RWPE2 (cell line): ENCODE results near the gene SPACA5.

ENCODE experiments used
- ATAC-seq: fragments of 200-7000 bp; cut with Tn5 transposase; 3 replicates; pipeline ENCODE4 v1.9.1; 2021; ENCODE audit warnings: low read depth
- DNase-seq: peaks from one replicate; pipeline ENCODE4 v3.0.0-alpha.2; 2020; ENCODE audit warnings: low spot score
- H3K27ac ChIP-seq: fragments of 450-650 bp; 2 replicates; pipeline ENCODE4 v1.5.1; 2017; ENCODE audit warnings: mild to moderate bottlenecking; ENCODE audit not compliant: poor library complexity, severe bottlenecking
- H3K27me3 ChIP-seq: fragments of 250-450 bp; sonication (Bioruptor Pico); 2 replicates; pipeline ENCODE4 v1.5.1; 2021; ENCODE audit warnings: mild to moderate bottlenecking, moderate library complexity; ENCODE audit not compliant: insufficient read depth, poor library complexity, severe bottlenecking
- H3K36me3 ChIP-seq: fragments of 250-450 bp; sonication (Bioruptor Pico); 2 replicates; pipeline ENCODE4 v1.5.1; 2020; ENCODE audit warnings: low read depth, mild to moderate bottlenecking, moderate library complexity
- H3K4me1 ChIP-seq: fragments of 250-450 bp; sonication (Bioruptor Pico); 2 replicates; pipeline ENCODE4 v1.5.1; 2021; ENCODE audit warnings: mild to moderate bottlenecking, moderate library complexity; ENCODE audit not compliant: insufficient read depth, poor library complexity, severe bottlenecking
- H3K4me3 ChIP-seq: fragments of 250-450 bp; sonication (Bioruptor Pico); 2 replicates; pipeline ENCODE4 v1.5.1; 2021; ENCODE audit warnings: mild to moderate bottlenecking, moderate library complexity; ENCODE audit not compliant: severe bottlenecking
- H3K9me3 ChIP-seq: fragments of 250-450 bp; sonication (Bioruptor Pico); 2 replicates; pipeline ENCODE4 v1.5.1; 2021; ENCODE audit warnings: mild to moderate bottlenecking, moderate library complexity; ENCODE audit not compliant: severe bottlenecking
- CTCF ChIP-seq: fragments of 450-650 bp; IDR thresholded peaks from one replicate; pipeline ENCODE4 v1.5.1; 2017; ENCODE audit warnings: mild to moderate bottlenecking, moderate library complexity; ENCODE audit not compliant: poor library complexity, severe bottlenecking

The SPACA5 gene

GRCh38 chrX:47976254-47977151 is 30.3 kb upstream of the SPACA5 start:
- Histone ChIP-seq H3K9me3 (peaks cover 3% of the 10 kb centered on the region), H3K27ac (no peak overlapping the region), H3K27me3 (no peaks in the 10 kb centered on the region), H3K4me3 (no peak overlapping the region), H3K36me3 (peaks cover 23% of the 10 kb centered on the region), H3K4me1 (no peaks in the 10 kb centered on the region)
- no peak for DNase-seq
- no peak for ATAC-seq
- no peak for TF ChIP-seq CTCF

DNA sequence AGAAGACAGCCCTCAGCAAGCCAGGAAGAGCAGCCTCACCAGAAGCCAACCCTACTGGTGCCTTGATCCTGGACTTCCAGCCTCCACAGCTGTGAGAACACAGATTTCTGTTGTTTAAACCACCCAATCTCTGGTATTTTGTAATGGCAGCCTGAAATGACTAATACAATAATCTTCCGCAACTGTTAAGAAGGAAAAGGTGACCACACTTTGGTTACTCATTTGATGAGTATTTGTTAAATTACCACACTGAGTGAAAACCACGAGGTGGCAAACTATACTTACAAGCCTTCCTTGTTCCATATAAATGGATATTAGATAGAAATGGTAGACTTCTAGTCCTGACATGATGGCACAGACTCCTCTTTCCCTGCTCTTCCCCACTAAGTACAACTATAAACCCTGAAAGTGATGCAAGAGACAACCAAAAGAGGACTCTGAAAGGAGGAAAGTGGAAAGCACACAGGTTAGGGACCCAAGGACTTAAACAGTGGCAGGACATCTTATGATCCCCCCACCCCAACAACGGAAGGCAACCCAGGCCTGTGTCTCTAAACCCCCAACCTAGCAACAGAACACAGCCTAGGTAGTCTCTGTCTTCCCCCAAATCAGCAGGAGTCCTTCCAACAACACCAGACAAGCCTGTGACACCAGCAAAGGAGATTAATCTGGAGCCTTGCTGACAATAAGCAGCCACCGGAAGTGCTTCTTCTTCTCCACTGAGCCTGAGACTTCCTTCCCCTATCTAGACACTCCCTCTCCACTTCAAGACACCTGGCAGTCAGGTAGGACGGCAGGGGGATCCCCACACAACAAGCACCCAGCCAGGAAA is 15.3 kb upstream of the SPACA5 start:
- H3K27ac ChIP-seq: no peak overlapping the region
- no peaks in the 10 kb centered on the region for H3K4me1 ChIP-seq
- no peaks in the 10 kb centered on the region for H3K27me3 ChIP-seq
- ATAC-seq: peak; percentile 61; the same call in 1 of the 3 replicates
- no peaks in the 10 kb centered on the region for H3K36me3 ChIP-seq
- H3K9me3 ChIP-seq: no peaks in the 10 kb centered on the region
- no peak for TF ChIP-seq CTCF
- no peak for DNase-seq
- H3K4me3 ChIP-seq: no peak overlapping the region

DNA sequence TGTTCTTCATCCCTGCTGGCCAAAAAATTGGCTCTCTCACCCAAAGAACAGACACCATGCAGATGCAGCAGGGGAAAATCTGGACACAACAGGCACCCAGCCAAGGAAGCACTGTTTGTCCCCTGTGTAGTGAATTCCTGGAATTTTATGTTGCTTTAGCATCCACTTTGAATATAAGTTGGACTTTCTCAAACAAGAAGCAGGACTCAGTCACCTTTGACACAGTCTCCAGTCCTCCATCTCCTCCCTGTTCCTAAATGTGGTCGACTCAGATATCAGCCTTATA is 14.8 kb upstream of the SPACA5 start:
- no peaks in the 10 kb centered on the region for H3K27me3 ChIP-seq
- TF ChIP-seq CTCF: no peak
- no peak overlapping the region for H3K27ac ChIP-seq
- no peaks in the 10 kb centered on the region for H3K9me3 ChIP-seq
- no peak overlapping the region for H3K4me3 ChIP-seq
- DNase-seq: no peak
- no peak for ATAC-seq
- H3K4me1 ChIP-seq: no peaks in the 10 kb centered on the region
- no peaks in the 10 kb centered on the region for H3K36me3 ChIP-seq

GRCh38 chrX:47992669-47993068 is 14.1 kb upstream of the SPACA5 start:
- Histone ChIP-seq H3K4me1 (no peaks in the 10 kb centered on the region), H3K9me3 (no peaks in the 10 kb centered on the region), H3K36me3 (no peaks in the 10 kb centered on the region), H3K27ac (no peak overlapping the region), H3K27me3 (no peaks in the 10 kb centered on the region), H3K4me3 (no peak overlapping the region)
- TF ChIP-seq CTCF: no peak
- ATAC-seq (no peak), DNase-seq (no peak)
